Middle frontal gyrus (tissue), 1 donor: ENCODE data around the gene CTSG.
"Not testable (repeated sequence)": the region's sequence is repeated elsewhere in the genome, so short reads cannot be mapped to it uniquely, and the experiment has no call there.

Source experiments
- DNase-seq: peaks from one replicate; pipeline ENCODE4 v3.0.0-alpha.2; 2015; ENCODE audit warnings: low spot score; ENCODE audit errors: extremely low spot score

CTSG gene

DNA sequence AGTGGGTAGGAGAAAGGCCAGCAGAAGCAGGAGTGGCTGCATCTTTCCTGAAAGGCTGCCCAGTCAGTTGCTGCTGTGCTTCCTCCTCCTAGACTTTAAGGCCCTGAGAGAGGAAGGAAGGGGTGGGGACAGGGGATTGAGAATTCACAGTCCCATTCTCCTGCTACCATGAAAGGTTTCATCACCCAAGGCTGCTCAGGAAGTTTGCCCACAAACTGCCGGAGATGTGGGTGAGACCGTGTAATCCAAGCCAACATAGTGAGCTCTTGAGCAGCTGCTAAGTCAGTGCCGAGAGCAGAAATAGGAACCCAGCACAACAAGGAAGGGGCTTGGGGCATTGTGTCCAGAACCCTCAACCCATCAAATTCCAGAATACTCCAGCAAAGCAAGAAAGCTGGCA is at the start of gene CTSG:
CTSG (minus strand) TSS at position 69 of the 400 bp plus-strand sequence; CDS start at position 42, 27 bp downstream.
- DNase-seq = no peak

GRCh38 chr14:24613747-24614146 is 37.7 kb upstream of the CTSG start:
- no peak for DNase-seq

- no peak for DNase-seq
Measured at GRCh38 chr14:24613241-24613640, 37.2 kb upstream of the CTSG start.

- no peak for DNase-seq
Measured at GRCh38 chr14:24612196-24612595, 36.1 kb upstream of the CTSG start.

DNA sequence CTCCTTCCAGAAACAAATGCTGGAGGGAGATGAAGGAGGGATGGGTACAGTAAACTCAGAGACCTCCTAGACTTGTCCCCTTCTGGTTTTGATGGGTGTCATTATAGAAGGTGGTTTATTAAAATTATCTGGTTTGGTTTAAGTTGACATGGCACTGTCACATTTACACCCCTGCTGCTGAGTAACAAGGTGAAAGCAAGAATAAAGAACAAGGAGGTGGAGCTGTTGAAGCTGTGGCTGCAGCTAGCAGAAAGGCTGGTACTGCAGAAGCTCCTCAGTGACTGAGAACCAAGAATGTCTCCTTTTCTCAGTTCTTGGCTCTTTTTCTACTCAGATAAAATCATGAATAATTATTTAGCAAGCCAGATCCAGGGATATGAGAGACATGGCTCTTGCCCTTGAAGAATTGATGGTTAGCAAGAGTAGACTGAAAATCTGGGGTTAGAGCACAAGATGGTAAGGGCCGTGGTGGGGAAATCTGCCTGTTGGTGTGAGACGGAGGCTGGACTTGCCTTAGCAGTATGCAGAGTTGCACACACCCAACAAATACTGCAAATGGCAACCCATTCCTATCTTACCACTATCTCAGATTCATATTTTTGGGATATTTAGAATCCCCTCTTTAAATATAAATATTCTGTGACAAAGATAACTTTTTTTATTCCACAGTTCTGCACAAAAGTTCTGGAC is 33.8 kb upstream of the CTSG start, which contains the start of gene GZMH:
GZMH (minus strand) TSS at position 31 of the 690 bp plus-strand sequence. CDS start 72 bp downstream, outside the sequence.
- DNase-seq = no peak

DNA sequence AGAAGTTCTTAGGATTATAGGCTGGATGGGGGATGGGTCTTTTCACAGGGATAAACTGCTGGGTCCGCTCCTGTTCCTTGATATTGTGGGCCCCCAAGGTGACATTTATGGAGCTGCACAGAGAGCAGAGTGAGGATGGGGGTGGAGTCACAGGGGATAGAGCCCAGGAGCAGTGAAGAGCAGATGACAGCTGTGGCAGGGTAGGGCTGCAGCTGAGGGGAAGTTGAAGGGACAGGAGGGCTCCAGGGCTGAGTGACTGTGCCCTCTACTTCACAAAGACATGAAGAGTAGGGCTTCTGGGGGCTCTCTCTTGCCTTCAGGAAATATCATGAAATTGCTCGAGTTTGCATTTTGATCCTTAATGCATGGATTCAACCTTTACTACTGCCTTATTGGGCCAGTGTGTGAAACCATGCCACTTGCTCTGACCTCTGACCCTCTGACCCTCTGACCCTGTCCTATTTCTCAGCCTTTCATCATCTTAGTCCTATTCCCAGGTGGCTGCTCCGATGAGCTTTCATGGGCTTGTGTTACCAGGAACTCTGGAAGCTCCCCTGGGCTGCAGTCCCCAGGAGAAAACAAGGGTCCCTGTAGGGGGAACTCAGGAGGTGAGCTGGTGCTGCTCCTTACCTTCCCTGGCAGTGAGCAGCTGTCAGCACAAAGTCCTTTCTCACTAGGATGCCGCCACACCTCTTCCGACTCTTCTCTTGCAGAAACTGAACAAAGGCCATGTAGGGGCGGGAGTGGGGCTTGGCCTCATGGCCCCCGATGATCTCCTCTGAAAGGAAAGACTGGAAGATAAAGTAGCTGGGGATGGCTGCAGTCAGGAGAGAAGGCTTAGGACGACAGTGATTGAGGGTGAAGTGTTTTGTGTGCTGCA is 31.8 kb upstream of the CTSG start:
- DNase-seq = no peak

- DNase-seq = no peak
Measured at GRCh38 chr14:24607081-24607480, 31.0 kb upstream of the CTSG start.

DNA sequence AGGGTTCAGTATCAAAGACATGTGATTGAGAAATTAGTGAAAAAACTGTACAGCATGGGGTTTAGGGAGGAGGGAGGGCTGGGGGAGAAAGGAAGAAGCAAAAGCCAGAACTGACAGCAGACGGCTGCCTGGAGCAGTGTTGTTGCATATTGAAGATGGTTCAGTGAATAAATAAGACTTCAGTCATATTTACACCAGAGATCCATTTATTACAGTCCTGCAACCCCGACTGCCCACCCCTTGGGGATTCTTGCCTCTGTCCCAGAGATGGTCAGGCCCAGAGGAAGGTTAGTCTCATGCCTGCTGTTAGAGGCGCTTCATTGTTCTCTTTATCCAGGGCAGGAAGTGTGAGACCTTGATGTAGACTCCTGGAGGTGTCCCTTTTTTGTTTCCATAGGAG is 30.2 kb upstream of the CTSG start:
- DNase-seq = no peak

GRCh38 chr14:24605435-24606190 is 29.6 kb upstream of the CTSG start:
- no peak for DNase-seq

- DNase-seq = no peak
Measured at GRCh38 chr14:24597403-24597802, 21.4 kb upstream of the CTSG start.

DNA sequence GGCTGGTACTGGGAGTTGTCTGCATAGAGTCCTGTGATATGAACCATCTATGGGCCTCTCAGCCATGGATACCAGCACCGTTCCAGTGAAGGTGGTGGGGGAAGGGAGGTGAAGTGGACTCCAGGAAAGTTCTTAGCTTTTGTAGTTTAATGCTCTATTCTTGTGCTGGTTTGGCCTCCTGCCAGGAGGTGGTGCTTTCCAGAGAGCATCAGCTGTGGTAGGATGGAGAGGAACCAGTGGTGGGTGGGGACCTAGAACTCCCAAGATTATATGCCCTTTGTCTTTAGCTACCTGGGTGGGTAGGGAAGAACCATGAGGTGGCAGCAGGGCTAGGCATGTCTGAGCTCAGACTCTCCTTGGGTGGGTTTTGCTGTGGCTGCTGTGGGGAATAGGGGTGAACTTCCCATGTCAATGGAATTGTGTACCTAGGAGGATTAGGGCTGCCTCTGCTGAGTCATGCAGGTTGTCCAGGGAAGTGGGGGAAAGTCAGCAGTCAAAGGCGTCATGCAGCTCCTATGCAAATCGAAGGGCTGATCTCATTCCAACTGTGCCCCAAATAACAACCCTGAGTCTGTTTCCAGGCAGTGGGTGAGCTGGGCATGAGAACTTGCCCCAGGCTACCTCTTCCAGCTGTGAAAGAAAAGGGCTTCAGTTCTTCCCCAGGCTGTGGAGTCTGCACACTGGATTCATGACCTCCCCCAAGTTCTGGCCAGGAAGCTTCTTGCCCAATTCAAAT is 19.2 kb upstream of the CTSG start:
- no peak for DNase-seq

- DNase-seq = not testable (repeated sequence)
Measured at GRCh38 chr14:24591004-24591403, 15.0 kb upstream of the CTSG start.

GRCh38 chr14:24584402-24584801 is 8.4 kb upstream of the CTSG start:
- not testable (repeated sequence) for DNase-seq

- no peak for DNase-seq
Measured at GRCh38 chr14:24578558-24578957, 2.5 kb upstream of the CTSG start.

GRCh38 chr14:24576771-24577170 is 721 bp upstream of the CTSG start:
- no peak for DNase-seq

DNA sequence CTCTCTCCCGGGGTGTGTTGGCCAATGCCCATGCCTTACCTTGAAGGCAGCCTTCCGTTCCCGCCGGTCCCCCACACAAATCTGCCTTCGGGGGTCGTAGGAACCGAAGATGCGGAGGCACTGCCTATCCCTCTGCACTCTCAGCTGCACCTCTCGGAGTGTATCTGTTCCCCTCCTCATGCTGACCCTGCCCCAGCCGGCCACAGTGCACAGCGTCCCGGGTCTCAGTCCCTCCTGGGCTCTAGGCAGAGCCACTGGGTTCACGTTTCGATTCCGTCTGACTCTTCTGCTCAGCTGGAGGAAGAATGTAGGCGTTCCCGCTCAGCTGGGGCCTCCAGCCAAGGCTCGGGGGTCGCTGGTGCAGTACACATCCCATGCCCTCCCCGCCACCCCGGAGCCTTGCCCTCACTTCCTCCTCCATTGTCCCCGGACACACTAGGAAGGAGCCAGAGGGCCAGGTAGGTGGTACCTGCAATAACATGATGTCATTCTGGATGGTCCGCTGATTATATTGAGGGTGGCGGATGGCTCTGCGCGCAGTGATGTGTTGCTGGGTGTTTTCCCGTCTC is 1.8 kb downstream of the CTSG start:
- DNase-seq = no peak

GRCh38 chr14:24566318-24566717 is 9.7 kb downstream of the CTSG start:
- no peak for DNase-seq

GRCh38 chr14:24565766-24566165 is 10.3 kb downstream of the CTSG start:
- no peak for DNase-seq

DNA sequence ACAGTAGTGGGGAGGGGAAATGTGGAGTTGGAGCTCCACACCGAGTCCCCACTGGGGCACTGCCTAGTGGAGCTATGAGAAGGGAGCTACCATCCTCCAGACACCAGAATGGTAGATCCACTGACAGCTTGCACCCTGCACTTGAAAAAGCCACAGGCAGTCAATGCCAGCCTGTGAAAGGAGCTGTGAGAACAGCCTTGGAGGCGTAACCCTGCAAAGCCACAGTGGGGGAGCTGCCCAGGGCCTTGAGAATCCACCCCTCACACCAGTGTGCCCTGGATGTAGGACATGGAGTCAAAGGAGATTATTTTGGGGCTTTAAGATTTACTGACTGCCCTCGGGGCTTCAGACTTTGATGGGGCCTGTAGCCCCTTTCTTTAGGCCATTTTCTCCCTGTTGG is 12.5 kb downstream of the CTSG start:
- no peak for DNase-seq

- DNase-seq = no peak
Measured at GRCh38 chr14:24556756-24557155, 19.3 kb downstream of the CTSG start.

DNA sequence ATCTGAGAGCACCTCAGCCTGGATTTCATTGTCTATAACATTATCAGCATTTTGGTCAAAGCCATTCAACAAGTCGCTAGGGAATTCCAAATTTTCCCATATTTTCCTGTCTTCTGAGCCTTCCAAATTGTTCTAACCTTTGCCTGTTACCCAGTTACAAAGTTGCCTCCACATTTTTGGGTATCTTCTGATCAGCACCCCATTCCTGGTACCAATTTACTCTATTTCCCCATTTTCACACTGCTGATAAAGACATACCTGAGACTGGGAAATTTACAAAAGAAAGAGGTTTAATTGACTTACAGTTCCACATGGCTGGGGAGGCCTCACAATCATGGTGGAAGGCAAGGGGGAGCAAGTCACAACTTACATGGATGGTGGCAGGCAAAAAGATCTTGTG is 27.0 kb downstream of the CTSG start:
- DNase-seq = not testable (repeated sequence)
